Measurements from ENCODE around the gene PRDM16. TPM values are rescaled to one million over a fixed set of nuclear protein-coding genes. Genes with fewer than 3 reads are reported as not detected.

PRDM16 gene
- total and polyA plus RNA-seq, 4 donors, result 0.05 to 0.67 (median 0.19) TPM

DNA sequence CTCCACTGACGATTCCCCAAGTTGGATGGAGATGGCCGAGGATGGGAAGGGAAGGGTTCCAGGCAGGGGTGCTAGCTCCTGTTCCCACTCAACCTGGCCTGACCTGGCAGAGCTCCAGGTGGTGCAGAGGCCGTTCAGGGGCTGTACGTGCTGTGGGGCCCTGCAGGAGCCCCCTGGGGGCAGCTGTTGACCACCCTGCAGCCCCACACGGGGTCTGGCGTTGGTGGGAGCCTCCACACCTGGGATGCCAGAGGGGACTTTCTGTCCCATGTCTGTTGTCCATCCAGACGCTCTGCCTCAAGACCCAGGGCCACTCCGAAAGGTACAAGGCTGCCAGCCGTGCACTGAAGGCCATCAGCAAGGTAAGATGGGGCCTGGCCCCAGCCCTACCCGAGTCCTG, 405.4 kb downstream of the PRDM16 start:
- 83% methylated on average over 10 of the region's 10 CpGs for WGBS
- DNase-seq (ENCODE audit: low spot score), result no peak
- Histone ChIP-seq H3K9ac (ENCODE audit: low read depth in 1 of 2, low read length in 2 of 2) (no peak overlapping the region), H3K27me3 (ENCODE audit: control insufficient read depth in 4 of 4, insufficient read depth in 4 of 4, low read length in 3 of 4) (no peaks in the 10 kb centered on the region), H3K36me3 (ENCODE audit: control insufficient read depth in 4 of 4, insufficient read depth in 3 of 4, low read depth in 1 of 4, low read length in 3 of 4) (no peaks in the 10 kb centered on the region), H3K4me3 (ENCODE audit: low read depth in 1 of 3, low read length in 3 of 3) (no peak overlapping the region), H3K4me1 (ENCODE audit: control insufficient read depth in 4 of 4, insufficient read depth in 4 of 4, low read length in 3 of 4) (no peaks in the 10 kb centered on the region), H3K9me3 (ENCODE audit: control insufficient read depth in 4 of 4, low read length in 3 of 4) (no peaks in the 10 kb centered on the region), H3K27ac (ENCODE audit: low read depth in 1 of 2, low read length in 2 of 2) (no peak overlapping the region)
- TF ChIP-seq FOXA2 (IDR thresholded peaks at IDR 0.05) (no peak), HNF4A (conservative IDR thresholded peaks at IDR 0.05) (no peak), YY1 (IDR thresholded peaks at IDR 0.05) (no peak), HNF4G (IDR thresholded peaks at IDR 0.05) (no peak), FOXA1 (IDR thresholded peaks at IDR 0.05) (no peak), RXRA (IDR thresholded peaks at IDR 0.05) (no peak), RAD21 (IDR thresholded peaks at IDR 0.05) (no peak), JUND (IDR thresholded peaks at IDR 0.05) (no peak), TAF1 (conservative IDR thresholded peaks at IDR 0.05) (no peak), NR2F2 (IDR thresholded peaks at IDR 0.05) (no peak), EGR1 (IDR thresholded peaks at IDR 0.05; ENCODE audit: low read depth in 2 of 2) (no peak), GABPA (IDR thresholded peaks at IDR 0.05 in 1 of 2, conservative IDR thresholded peaks at IDR 0.05 in 1 of 2) (no peak)
- TF ChIP-seq, protein P1, sequence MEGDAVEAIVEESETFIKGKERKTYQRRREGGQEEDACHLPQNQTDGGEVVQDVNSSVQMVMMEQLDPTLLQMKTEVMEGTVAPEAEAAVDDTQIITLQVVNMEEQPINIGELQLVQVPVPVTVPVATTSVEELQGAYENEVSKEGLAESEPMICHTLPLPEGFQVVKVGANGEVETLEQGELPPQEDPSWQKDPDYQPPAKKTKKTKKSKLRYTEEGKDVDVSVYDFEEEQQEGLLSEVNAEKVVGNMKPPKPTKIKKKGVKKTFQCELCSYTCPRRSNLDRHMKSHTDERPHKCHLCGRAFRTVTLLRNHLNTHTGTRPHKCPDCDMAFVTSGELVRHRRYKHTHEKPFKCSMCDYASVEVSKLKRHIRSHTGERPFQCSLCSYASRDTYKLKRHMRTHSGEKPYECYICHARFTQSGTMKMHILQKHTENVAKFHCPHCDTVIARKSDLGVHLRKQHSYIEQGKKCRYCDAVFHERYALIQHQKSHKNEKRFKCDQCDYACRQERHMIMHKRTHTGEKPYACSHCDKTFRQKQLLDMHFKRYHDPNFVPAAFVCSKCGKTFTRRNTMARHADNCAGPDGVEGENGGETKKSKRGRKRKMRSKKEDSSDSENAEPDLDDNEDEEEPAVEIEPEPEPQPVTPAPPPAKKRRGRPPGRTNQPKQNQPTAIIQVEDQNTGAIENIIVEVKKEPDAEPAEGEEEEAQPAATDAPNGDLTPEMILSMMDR (IDR thresholded peaks at IDR 0.05; ENCODE audit: low read depth, low read length, missing input control), result no peak
- TF ChIP-seq, protein P2, sequence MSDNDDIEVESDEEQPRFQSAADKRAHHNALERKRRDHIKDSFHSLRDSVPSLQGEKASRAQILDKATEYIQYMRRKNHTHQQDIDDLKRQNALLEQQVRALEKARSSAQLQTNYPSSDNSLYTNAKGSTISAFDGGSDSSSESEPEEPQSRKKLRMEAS (IDR thresholded peaks at IDR 0.05), result no peak
- TF ChIP-seq, protein P3, sequence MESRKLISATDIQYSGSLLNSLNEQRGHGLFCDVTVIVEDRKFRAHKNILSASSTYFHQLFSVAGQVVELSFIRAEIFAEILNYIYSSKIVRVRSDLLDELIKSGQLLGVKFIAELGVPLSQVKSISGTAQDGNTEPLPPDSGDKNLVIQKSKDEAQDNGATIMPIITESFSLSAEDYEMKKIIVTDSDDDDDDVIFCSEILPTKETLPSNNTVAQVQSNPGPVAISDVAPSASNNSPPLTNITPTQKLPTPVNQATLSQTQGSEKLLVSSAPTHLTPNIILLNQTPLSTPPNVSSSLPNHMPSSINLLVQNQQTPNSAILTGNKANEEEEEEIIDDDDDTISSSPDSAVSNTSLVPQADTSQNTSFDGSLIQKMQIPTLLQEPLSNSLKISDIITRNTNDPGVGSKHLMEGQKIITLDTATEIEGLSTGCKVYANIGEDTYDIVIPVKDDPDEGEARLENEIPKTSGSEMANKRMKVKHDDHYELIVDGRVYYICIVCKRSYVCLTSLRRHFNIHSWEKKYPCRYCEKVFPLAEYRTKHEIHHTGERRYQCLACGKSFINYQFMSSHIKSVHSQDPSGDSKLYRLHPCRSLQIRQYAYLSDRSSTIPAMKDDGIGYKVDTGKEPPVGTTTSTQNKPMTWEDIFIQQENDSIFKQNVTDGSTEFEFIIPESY (IDR thresholded peaks at IDR 0.05), result no peak

DNA sequence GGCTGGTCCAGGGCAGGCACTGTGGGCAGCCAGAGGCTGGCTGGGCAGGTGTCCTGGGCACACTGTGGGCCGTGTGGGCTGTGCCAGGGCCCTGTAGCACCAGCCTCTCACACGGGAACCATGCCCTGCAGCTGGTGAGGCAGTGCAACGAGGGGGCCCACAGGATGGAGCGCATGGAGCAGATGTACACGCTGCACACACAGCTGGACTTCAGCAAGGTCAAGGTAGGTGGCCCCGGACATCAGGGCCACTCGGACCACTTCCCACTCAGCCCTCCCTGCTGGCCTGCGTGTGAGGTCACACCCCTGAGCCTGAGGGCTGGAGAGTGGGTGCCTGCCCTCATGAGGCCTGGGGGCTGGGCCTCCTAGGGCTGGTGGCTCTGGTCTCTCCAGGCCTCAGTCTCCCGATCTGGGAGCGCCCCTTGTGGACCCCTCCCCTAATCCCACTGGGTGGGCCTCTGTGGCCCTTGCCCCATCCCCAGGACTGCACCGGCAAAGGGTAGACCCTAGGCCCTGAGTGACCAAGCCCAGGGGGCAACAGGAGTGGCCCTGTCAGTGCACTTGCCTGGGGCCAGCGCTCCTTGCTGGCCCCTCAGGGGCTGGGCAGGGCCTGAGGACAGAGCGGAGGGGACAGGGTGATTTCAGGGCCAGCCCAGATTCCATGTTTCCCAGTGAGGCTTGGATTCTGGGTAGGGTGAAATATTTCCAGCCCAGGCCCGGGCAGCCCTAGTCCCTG, 407.0 kb downstream of the PRDM16 start:
- Histone ChIP-seq H3K27ac (ENCODE audit: low read depth in 1 of 2, low read length in 2 of 2) (no peak overlapping the region), H3K4me1 (ENCODE audit: control insufficient read depth in 4 of 4, insufficient read depth in 4 of 4, low read length in 3 of 4) (peaks cover 0 to 9% (median 6%) of the 10 kb centered on the region in 4 donors), H3K27me3 (ENCODE audit: control insufficient read depth in 4 of 4, insufficient read depth in 4 of 4, low read length in 3 of 4) (no peaks in the 10 kb centered on the region), H3K9ac (ENCODE audit: low read depth in 1 of 2, low read length in 2 of 2) (no peak overlapping the region), H3K4me3 (ENCODE audit: low read depth in 1 of 3, low read length in 3 of 3) (no peak overlapping the region), H3K36me3 (ENCODE audit: control insufficient read depth in 4 of 4, insufficient read depth in 3 of 4, low read depth in 1 of 4, low read length in 3 of 4) (no peaks in the 10 kb centered on the region), H3K9me3 (ENCODE audit: control insufficient read depth in 4 of 4, low read length in 3 of 4) (no peaks in the 10 kb centered on the region)
- TF ChIP-seq, protein P1 (IDR thresholded peaks at IDR 0.05; ENCODE audit: low read depth, low read length, missing input control), result no peak
- TF ChIP-seq GABPA (IDR thresholded peaks at IDR 0.05 in 1 of 2, conservative IDR thresholded peaks at IDR 0.05 in 1 of 2) (no peak), HNF4A (conservative IDR thresholded peaks at IDR 0.05) (no peak), JUND (IDR thresholded peaks at IDR 0.05) (no peak), FOXA1 (IDR thresholded peaks at IDR 0.05) (no peak), TAF1 (conservative IDR thresholded peaks at IDR 0.05) (no peak), EGR1 (IDR thresholded peaks at IDR 0.05; ENCODE audit: low read depth in 2 of 2) (no peak), RAD21 (IDR thresholded peaks at IDR 0.05) (no peak), SP1 (IDR thresholded peaks at IDR 0.05) (no peak), RXRA (IDR thresholded peaks at IDR 0.05) (no peak), NR2F2 (IDR thresholded peaks at IDR 0.05) (no peak), HNF4G (IDR thresholded peaks at IDR 0.05) (no peak)
- TF ChIP-seq, protein P3 (IDR thresholded peaks at IDR 0.05), result no peak
- TF ChIP-seq, protein P4, sequence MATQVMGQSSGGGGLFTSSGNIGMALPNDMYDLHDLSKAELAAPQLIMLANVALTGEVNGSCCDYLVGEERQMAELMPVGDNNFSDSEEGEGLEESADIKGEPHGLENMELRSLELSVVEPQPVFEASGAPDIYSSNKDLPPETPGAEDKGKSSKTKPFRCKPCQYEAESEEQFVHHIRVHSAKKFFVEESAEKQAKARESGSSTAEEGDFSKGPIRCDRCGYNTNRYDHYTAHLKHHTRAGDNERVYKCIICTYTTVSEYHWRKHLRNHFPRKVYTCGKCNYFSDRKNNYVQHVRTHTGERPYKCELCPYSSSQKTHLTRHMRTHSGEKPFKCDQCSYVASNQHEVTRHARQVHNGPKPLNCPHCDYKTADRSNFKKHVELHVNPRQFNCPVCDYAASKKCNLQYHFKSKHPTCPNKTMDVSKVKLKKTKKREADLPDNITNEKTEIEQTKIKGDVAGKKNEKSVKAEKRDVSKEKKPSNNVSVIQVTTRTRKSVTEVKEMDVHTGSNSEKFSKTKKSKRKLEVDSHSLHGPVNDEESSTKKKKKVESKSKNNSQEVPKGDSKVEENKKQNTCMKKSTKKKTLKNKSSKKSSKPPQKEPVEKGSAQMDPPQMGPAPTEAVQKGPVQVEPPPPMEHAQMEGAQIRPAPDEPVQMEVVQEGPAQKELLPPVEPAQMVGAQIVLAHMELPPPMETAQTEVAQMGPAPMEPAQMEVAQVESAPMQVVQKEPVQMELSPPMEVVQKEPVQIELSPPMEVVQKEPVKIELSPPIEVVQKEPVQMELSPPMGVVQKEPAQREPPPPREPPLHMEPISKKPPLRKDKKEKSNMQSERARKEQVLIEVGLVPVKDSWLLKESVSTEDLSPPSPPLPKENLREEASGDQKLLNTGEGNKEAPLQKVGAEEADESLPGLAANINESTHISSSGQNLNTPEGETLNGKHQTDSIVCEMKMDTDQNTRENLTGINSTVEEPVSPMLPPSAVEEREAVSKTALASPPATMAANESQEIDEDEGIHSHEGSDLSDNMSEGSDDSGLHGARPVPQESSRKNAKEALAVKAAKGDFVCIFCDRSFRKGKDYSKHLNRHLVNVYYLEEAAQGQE (IDR thresholded peaks at IDR 0.05), result no peak
- TF ChIP-seq, protein P2 (IDR thresholded peaks at IDR 0.05), result no peak
- WGBS, result 93% methylated on average over 14 of the region's 14 CpGs
- no peak for DNase-seq (ENCODE audit: low spot score)
